GM20000 (cell line): ENCODE results near the gene TMEM33.
A peak's percentile ranks its signal among the peaks of the same experiment; 100 is the strongest.

Experiments used
- DNase-seq: peaks from one replicate; pipeline ENCODE4 v3.0.0; 2012; ENCODE audit warnings: low spot score
- TF ChIP-seq, protein P1 (sequence below): IDR thresholded peaks from 2 replicates; pipeline ENCODE4 v1.5.1; 2012; ENCODE audit warnings: mild to moderate bottlenecking, control low read depth; ENCODE audit errors: extremely low read depth, missing control alignments

TMEM33 gene, protein sequence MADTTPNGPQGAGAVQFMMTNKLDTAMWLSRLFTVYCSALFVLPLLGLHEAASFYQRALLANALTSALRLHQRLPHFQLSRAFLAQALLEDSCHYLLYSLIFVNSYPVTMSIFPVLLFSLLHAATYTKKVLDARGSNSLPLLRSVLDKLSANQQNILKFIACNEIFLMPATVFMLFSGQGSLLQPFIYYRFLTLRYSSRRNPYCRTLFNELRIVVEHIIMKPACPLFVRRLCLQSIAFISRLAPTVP

DNA sequence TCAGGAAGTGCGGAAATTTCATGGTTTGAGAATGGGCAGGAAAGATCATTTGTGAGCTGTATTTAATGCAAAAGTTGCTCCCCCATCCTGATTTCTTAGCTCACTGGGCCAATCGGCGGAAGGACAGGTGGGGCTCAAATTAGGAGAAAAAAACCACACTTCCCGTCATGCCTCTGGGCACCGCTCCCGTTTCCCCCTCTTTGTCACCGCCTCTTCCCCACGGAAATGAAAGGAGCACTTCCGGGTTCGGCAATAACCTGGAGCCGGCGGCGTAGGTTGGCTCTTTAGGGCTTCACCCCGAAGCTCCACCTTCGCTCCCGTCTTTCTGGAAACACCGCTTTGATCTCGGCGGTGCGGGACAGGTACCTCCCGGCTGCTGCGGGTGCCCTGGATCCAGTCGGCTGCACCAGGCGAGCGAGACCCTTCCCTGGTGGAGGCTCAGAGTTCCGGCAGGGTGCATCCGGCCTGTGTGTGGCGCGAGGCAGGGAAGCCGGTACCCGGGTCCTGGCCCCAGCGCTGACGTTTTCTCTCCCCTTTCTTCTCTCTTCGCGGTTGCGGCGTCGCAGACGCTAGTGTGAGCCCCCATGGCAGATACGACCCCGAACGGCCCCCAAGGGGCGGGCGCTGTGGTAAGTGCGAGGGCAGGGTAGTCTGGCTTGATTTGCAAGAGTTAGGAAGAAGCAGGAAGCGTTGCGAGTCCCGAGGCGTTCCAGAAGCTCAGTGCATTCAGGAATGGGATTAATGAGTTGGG is at the start of gene TMEM33:
Gene TMEM33 (plus strand): TSS at position 529 of the 751 bp plus-strand sequence. CDS start 56 bp downstream, at position 585.
- TF ChIP-seq, protein P1, sequence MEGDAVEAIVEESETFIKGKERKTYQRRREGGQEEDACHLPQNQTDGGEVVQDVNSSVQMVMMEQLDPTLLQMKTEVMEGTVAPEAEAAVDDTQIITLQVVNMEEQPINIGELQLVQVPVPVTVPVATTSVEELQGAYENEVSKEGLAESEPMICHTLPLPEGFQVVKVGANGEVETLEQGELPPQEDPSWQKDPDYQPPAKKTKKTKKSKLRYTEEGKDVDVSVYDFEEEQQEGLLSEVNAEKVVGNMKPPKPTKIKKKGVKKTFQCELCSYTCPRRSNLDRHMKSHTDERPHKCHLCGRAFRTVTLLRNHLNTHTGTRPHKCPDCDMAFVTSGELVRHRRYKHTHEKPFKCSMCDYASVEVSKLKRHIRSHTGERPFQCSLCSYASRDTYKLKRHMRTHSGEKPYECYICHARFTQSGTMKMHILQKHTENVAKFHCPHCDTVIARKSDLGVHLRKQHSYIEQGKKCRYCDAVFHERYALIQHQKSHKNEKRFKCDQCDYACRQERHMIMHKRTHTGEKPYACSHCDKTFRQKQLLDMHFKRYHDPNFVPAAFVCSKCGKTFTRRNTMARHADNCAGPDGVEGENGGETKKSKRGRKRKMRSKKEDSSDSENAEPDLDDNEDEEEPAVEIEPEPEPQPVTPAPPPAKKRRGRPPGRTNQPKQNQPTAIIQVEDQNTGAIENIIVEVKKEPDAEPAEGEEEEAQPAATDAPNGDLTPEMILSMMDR = no peak
- DNase-seq = peak; percentile 83

DNA sequence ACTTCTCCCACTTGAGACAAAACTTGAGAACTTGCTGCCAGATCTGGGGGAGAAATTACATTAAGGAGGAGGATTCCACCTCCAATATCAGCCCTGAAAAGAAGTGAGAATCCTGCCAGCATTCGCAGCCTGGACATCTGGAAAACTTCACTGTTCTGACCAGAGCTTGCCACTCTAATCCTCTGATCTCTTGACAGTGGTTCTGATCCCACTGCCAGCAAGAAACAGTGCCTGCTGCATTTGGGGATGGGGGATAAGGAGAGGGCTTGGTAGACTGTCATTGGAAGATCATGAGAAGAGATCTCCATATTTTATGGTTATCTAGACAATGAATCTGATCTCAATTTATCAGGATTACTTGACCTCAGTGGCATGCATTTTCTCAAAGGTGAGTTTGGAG is 49.8 kb upstream of the TMEM33 start:
- TF ChIP-seq, protein P1 = no peak
- DNase-seq = no peak

DNA sequence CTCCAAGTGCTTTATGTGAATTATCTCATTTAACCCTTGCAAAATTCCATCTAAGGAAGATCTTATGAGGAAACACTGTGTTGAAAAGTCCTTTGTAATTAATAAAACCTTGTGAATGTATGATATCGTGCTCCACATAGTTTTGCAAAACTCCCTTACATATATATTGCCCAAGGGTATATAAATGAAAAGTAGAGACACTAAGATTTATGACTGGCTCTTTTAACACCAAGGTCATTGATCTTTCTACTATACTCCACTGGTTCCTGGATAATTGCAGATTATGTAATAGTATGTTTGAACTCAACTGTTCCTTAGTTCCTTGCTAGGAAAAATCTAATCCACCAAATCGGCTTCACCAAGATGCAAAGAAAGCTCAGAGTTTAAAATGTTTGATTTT is 48.0 kb upstream of the TMEM33 start:
- no peak for DNase-seq
- TF ChIP-seq, protein P1 = no peak

DNA sequence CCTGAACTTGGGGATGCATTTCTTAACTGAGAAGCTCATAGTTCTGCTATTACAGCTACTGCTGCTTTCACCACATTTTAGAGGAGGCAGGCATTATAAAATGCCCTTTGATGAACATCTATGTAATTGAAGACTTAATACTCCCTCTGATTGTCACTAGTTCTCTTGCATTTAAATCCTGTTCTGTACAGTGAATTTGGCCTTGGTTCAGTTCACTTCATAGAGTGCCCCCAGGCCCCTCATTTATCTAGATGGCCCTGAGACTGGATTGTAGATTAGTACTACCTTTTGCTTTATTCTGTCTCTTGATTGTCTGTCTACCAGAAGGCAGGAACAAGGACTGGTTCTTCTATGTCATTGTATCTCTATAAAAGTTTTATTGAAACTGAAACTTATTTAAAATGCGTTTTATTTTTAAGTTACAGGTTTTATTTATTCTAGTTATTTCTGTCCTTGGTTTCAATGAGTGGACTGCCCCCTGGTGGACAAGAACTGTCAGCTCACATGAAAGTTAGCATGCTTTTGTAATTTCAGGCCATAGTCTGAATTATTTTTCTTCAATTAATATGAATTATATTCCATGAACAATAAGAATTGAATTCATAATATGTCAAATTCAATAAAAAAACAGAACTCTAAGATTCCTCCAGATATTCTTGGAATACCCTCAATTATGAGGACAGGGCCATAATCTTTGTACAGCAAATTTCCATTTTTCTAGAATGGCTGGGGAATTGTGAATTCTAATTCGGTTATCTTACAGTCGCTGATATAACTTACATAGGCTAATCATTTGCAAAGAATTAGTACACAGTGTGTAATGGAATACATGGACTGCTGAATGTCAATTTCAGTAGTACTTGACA is 47.2 kb upstream of the TMEM33 start:
- no peak for DNase-seq
- TF ChIP-seq, protein P1 = peak; percentile 79

DNA sequence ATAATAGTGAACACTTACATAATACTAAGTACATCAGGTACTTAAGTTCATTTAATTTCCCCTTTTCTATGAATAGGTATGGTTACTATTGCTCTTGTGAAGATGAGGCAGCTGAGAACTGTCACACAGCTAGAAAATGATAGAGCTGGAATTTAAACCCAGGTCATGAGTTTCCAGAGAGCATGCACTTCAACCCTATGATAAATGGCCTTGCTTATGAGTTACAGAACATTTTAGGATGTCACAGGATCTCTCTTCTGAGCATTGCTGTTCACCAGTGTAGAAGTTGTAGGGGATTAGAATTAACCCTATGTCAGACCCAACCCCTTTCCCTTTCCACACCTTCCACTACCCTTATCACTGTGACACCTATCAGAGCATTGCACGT is 46.5 kb upstream of the TMEM33 start:
- TF ChIP-seq, protein P1 = no peak
- DNase-seq = no peak

DNA sequence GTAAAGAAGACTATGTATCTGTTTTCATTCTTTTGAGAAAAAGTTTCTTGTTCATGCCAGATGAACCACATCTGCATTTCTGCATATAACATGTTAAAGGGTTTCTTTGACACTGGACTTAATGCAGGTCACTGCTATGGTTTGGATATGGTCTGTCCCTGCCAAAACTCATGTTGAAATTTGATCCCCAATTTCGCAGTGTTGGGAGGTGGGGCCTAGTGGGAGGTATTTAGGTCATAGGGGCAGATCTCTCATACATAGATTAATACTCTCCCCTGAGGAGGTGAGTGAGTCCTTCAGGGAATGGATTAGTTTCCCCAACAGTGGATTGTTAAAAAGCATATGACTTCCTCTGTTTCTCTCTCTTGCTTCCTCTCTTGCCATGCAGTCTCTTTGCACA is 45.9 kb upstream of the TMEM33 start:
- DNase-seq = no peak
- TF ChIP-seq, protein P1 = no peak
